ENCODE measurements around the gene HMSD.
A peak's percentile ranks its signal among the peaks of the same experiment; 100 is the strongest.

HMSD gene

DNA sequence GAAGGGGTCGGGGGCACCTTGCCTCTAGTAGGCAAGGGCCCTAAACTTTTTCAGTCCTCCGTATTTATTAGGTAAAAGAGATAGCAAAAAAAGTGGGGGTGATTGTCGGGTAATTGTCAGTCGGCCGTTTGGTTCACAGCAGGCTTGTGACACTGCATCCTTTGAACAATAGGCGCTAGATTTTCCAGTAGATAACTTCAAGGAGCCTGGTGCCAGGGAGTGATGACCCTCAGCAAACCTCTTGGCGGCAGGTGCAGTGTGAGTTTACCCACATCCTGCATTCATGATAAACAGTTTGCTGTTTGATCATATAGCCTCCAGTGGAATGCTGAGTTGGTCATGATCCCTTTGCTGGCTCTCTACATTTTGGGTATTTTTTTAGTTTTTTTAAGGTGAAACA is 43.6 kb downstream of the HMSD start:
- Histone ChIP-seq H3K36me3 (ENCODE audit: control insufficient read depth, insufficient read depth, low read length) (no peaks in the 10 kb centered on the region), H3K9me3 (ENCODE audit: control insufficient read depth, low read length) (no peaks in the 10 kb centered on the region), H3K4me3 (ENCODE audit: low read depth, low read length) (no peak overlapping the region), H2AFZ (no peak overlapping the region), H3K9ac (no peak overlapping the region), H3K79me2 (no peaks in the 10 kb centered on the region), H3K27me3 (ENCODE audit: control insufficient read depth, insufficient read depth, low read length) (no peaks in the 10 kb centered on the region), H3K27ac (no peak overlapping the region), H3K4me2 (ENCODE audit: low read length) (no peak overlapping the region), H3K4me1 (no peaks in the 10 kb centered on the region)
- TF ChIP-seq, protein P1, sequence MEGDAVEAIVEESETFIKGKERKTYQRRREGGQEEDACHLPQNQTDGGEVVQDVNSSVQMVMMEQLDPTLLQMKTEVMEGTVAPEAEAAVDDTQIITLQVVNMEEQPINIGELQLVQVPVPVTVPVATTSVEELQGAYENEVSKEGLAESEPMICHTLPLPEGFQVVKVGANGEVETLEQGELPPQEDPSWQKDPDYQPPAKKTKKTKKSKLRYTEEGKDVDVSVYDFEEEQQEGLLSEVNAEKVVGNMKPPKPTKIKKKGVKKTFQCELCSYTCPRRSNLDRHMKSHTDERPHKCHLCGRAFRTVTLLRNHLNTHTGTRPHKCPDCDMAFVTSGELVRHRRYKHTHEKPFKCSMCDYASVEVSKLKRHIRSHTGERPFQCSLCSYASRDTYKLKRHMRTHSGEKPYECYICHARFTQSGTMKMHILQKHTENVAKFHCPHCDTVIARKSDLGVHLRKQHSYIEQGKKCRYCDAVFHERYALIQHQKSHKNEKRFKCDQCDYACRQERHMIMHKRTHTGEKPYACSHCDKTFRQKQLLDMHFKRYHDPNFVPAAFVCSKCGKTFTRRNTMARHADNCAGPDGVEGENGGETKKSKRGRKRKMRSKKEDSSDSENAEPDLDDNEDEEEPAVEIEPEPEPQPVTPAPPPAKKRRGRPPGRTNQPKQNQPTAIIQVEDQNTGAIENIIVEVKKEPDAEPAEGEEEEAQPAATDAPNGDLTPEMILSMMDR (IDR thresholded peaks at IDR 0.05) = no peak

DNA sequence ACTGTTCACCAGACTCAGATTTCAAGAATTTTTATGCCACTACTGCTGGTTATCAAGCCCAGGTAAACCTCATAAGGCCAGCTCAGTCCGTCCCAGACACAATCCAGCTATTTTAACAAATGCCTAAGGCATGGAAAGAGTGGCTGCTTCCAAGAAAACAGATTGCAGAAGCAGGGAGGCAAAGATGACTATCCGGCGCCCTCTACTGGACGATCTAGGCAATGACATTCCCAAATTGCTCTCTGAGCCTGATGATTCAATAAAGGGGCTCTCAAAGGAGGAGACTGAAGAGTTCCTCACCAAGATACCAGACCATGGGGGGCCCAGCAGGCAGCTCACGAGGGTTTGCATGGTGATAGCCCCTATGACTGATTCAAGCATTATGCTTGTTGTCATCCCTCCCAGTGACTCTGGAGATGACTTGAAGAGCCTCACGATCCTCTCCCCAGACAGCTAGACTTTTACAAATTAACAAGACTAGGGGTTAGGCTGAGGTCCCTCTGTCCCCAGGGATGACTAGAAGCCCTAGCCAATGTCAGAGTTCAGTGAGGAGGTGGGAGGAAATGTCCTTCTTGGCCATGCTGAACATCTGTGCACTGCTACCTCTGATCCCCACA is 45.8 kb downstream of the HMSD start:
- Histone ChIP-seq H3K9ac (no peak overlapping the region), H3K9me3 (ENCODE audit: control insufficient read depth, low read length) (no peaks in the 10 kb centered on the region), H3K4me2 (ENCODE audit: low read length) (no peak overlapping the region), H2AFZ (no peak overlapping the region), H3K27me3 (ENCODE audit: control insufficient read depth, insufficient read depth, low read length) (no peaks in the 10 kb centered on the region), H3K27ac (no peak overlapping the region), H3K4me3 (ENCODE audit: low read depth, low read length) (no peak overlapping the region), H3K4me1 (no peaks in the 10 kb centered on the region), H3K36me3 (ENCODE audit: control insufficient read depth, insufficient read depth, low read length) (no peaks in the 10 kb centered on the region), H3K79me2 (no peaks in the 10 kb centered on the region)
- TF ChIP-seq, protein P1 (IDR thresholded peaks at IDR 0.05) = peak; percentile 85

DNA sequence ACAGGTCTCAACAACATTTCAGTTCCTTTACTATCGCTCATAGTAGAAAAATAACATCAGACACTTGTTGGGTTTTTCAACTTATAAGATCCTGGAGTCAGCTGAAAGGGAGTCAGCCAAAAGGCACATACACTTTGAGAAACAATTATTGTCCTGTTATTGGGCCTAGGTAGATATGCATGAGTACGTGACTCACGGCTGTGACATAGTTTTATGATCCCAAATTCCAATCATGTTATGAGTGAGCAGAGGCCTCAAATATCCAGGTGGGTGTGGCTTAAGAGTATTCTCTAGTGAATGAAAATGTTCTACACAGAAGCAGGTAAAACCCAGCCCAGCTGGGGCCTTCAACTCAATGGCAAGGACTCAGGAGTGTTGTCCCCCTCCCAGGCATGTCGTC is 47.9 kb downstream of the HMSD start:
- TF ChIP-seq, protein P1 (IDR thresholded peaks at IDR 0.05) = no peak
- Histone ChIP-seq H3K4me2 (ENCODE audit: low read length) (no peak overlapping the region), H3K79me2 (no peaks in the 10 kb centered on the region), H3K9me3 (ENCODE audit: control insufficient read depth, low read length) (no peaks in the 10 kb centered on the region), H3K9ac (no peak overlapping the region), H3K4me1 (no peaks in the 10 kb centered on the region), H3K36me3 (ENCODE audit: control insufficient read depth, insufficient read depth, low read length) (no peaks in the 10 kb centered on the region), H2AFZ (no peak overlapping the region), H3K4me3 (ENCODE audit: low read depth, low read length) (no peak overlapping the region), H3K27ac (no peak overlapping the region), H3K27me3 (ENCODE audit: control insufficient read depth, insufficient read depth, low read length) (no peaks in the 10 kb centered on the region)

- Histone ChIP-seq H3K36me3 (ENCODE audit: control insufficient read depth, insufficient read depth, low read length) (no peaks in the 10 kb centered on the region), H3K4me2 (ENCODE audit: low read length) (no peak overlapping the region), H3K27ac (no peak overlapping the region), H2AFZ (no peak overlapping the region), H3K27me3 (ENCODE audit: control insufficient read depth, insufficient read depth, low read length) (no peaks in the 10 kb centered on the region), H3K4me3 (ENCODE audit: low read depth, low read length) (no peak overlapping the region), H3K79me2 (no peaks in the 10 kb centered on the region), H3K9me3 (ENCODE audit: control insufficient read depth, low read length) (no peaks in the 10 kb centered on the region), H3K4me1 (no peaks in the 10 kb centered on the region), H3K9ac (no peak overlapping the region)
- TF ChIP-seq, protein P1 (IDR thresholded peaks at IDR 0.05) = no peak
Observed at GRCh38 chr18:63997606-63998005, 48.5 kb downstream of the HMSD start.

- no peak overlapping the region for H3K9ac ChIP-seq
- no peaks in the 10 kb centered on the region for H3K36me3 ChIP-seq (ENCODE audit: control insufficient read depth, insufficient read depth, low read length)
- no peaks in the 10 kb centered on the region for H3K9me3 ChIP-seq (ENCODE audit: control insufficient read depth, low read length)
- no peak overlapping the region for H3K27ac ChIP-seq
- H2AFZ ChIP-seq = no peak overlapping the region
- H3K27me3 ChIP-seq (ENCODE audit: control insufficient read depth, insufficient read depth, low read length) = no peaks in the 10 kb centered on the region
- H3K79me2 ChIP-seq = no peaks in the 10 kb centered on the region
- no peak overlapping the region for H3K4me3 ChIP-seq (ENCODE audit: low read depth, low read length)
- TF ChIP-seq, protein P1 (IDR thresholded peaks at IDR 0.05) = no peak
- H3K4me1 ChIP-seq = no peaks in the 10 kb centered on the region
- no peak overlapping the region for H3K4me2 ChIP-seq (ENCODE audit: low read length)
Observed at GRCh38 chr18:63999871-64000270, 50.8 kb downstream of the HMSD start.
